HepG2 (cell line): ENCODE results near the gene RERE. TPM values are rescaled to one million over a fixed set of nuclear protein-coding genes. Genes with fewer than 3 reads are reported as not detected.

Source experiments
- ATAC-seq: fragments of 200-7000 bp; cut with Tn5 transposase; 3 replicates; pipeline ENCODE4 v1.9.1; 2020; ENCODE audit warnings: mild to moderate bottlenecking, moderate library complexity
- BruUV-seq: library from RNA; stranded (reverse); fragments of 400-500 nt; replicated peaks from 2 replicates; lab custom pipeline; 2021; lab: Mats Ljungman, UMichigan
- CTCF ChIA-PET: fragments of 300-600 bp; formaldehyde crosslinking; extraction: SDS; loops from one replicate; lab custom pipeline; 2021; ENCODE audit warnings: low total read pairs, inconsistent platforms, low intra/inter-chr PET ratio; lab: Yijun Ruan, JAX
- POLR2A ChIA-PET: fragments of 350-600 bp; sonication (Branson Sonifier 250); formaldehyde crosslinking; loops from one replicate; lab custom pipeline; 2020; ENCODE audit warnings: antibody characterized with exemption, inconsistent platforms; lab: Yijun Ruan, JAX
- DNase-seq: peaks from one replicate; pipeline ENCODE4 v3.0.0-alpha.2; 2015; ENCODE audit warnings: low spot score
- FAIRE-seq: peaks from 3 replicates; lab custom pipeline; 2011; peaks lifted over from hg19 to GRCh38; lab: Jason Lieb, UNC
- H2AFZ ChIP-seq: one replicate; pipeline ENCODE4 v1.6.1; 2011; ENCODE audit warnings: low read length, inconsistent platforms
- H3K27ac ChIP-seq: fragments of 300-600 bp; 3 replicates; pipeline ENCODE4 v1.8.0; 2011; ENCODE audit warnings: mixed run types, mild to moderate bottlenecking, mixed read lengths, low read length, inconsistent platforms; ENCODE audit not compliant: insufficient read depth; ENCODE audit errors: extremely low read length
- H3K27me3 ChIP-seq, 2 experiments: fragments of 200-600 bp in 1 of 2; 2 replicates in 1 of 2; 3 replicates in 1 of 2; pipeline versions ENCODE4 v1.6.0 to v1.8.0; 2011; ENCODE audit warnings: low read length in 2 of 2, mild to moderate bottlenecking in 2 of 2, moderate library complexity in 2 of 2, inconsistent platforms in 1 of 2; ENCODE audit not compliant: insufficient read depth in 2 of 2, control insufficient read depth in 1 of 2
- H3K36me3 ChIP-seq, 2 experiments: fragments of 200-600 bp in 1 of 2; replicated peaks in 1 of 2; 2 replicates in 1 of 2; 3 replicates in 1 of 2; pipeline versions ENCODE4 v1.5.1 to v1.8.0; 2011; ENCODE audit warnings: low read length in 2 of 2, inconsistent platforms in 1 of 2; ENCODE audit not compliant: insufficient read depth in 2 of 2, control insufficient read depth in 1 of 2
- H3K4me1 ChIP-seq: 2 replicates; pipeline ENCODE4 v1.5.1; 2012; ENCODE audit warnings: low read length, inconsistent platforms; ENCODE audit not compliant: insufficient read depth
- H3K4me2 ChIP-seq: 2 replicates; pipeline ENCODE4 v1.6.0; 2011; ENCODE audit warnings: low read depth, low read length, inconsistent platforms
- H3K4me3 ChIP-seq, 3 experiments: fragments of 200-600 bp in 1 of 3; sonication (generic), shearing (Covaris generic) in 1 of 3; replicated peaks in 1 of 3; 2 replicates each; pipeline ENCODE4 v1.5.1; 2011 to 2016; ENCODE audit warnings: low read length in 3 of 3, inconsistent platforms in 2 of 3, low read depth in 2 of 3, mild to moderate bottlenecking in 2 of 3, control low read depth in 1 of 3, mixed read lengths in 1 of 3; ENCODE audit not compliant: insufficient read depth in 1 of 3
- H3K79me2 ChIP-seq: one replicate; pipeline ENCODE4 v1.6.1; 2011; ENCODE audit warnings: low read length, inconsistent platforms; ENCODE audit not compliant: insufficient read depth
- H3K9ac ChIP-seq: 2 replicates; pipeline ENCODE4 v1.6.0; 2011; ENCODE audit warnings: mild to moderate bottlenecking, low read depth, low read length, inconsistent platforms; ENCODE audit not compliant: insufficient read depth
- H3K9me3 ChIP-seq: 2 replicates; pipeline ENCODE4 v1.5.1; 2012; ENCODE audit warnings: mild to moderate bottlenecking, low read length
- H4K20me1 ChIP-seq: 2 replicates; pipeline ENCODE4 v1.6.0; 2011; ENCODE audit warnings: inconsistent platforms, mild to moderate bottlenecking, low read length, moderate library complexity; ENCODE audit not compliant: insufficient read depth
- AGO2 ChIP-seq: fragments of 200-400 bp; formaldehyde crosslinking; optimal IDR thresholded peaks from 2 replicates; pipeline ENCODE3; 2017; ENCODE audit warnings: mild to moderate bottlenecking, low read depth, low read length, moderate library complexity
- CEBPB ChIP-seq: IDR thresholded peaks from 2 replicates; pipeline ENCODE4 v1.6.1; 2011; ENCODE audit warnings: low read depth, low read length, improper control_type of control experiment, borderline replicate concordance
- GATAD2A ChIP-seq: IDR thresholded peaks from 2 replicates; pipeline ENCODE4 v1.6.1; 2016
- HNF4A ChIP-seq: sonication (generic); formaldehyde crosslinking; IDR thresholded peaks from 2 replicates; pipeline ENCODE4 v1.4.0; 2020; ENCODE audit warnings: missing genetic modification reagents
- ISX ChIP-seq: sonication (generic); formaldehyde crosslinking; conservative IDR thresholded peaks from 2 replicates; pipeline ENCODE4 v1.5.0; 2020; ENCODE audit warnings: missing genetic modification reagents
- POLR2AphosphoS5 ChIP-seq: IDR thresholded peaks from 2 replicates; pipeline ENCODE4 v1.6.1; 2012; ENCODE audit warnings: low read depth, low read length
- RARA ChIP-seq: IDR thresholded peaks from 2 replicates; pipeline ENCODE4 v1.6.1; 2016; ENCODE audit warnings: missing genetic modification reagents, missing compliant biosample characterization
- RBM22 ChIP-seq: fragments of 200-400 bp; formaldehyde crosslinking; optimal IDR thresholded peaks from 2 replicates; pipeline ENCODE3; 2017; ENCODE audit warnings: mild to moderate bottlenecking, low read length, moderate library complexity
- RXRB ChIP-seq: IDR thresholded peaks from 2 replicates; pipeline ENCODE4 v1.6.1; 2016; ENCODE audit warnings: borderline replicate concordance, missing genetic modification reagents, missing compliant biosample characterization
- WGBS: methylation state at CpG from one replicate; pipeline ENCODE4 v1.1.6; 2017; ENCODE audit warnings: low lambda C conversion rate; 5-methylcytosine and 5-hydroxymethylcytosine counted together
- in situ Hi-C: cut with HindIII; loops from 2 replicates; pipeline ENCODE4 v1.10.0; 2017; ENCODE audit warnings: low pct_unique_long_range_greater_than_20kb; ENCODE audit not compliant: extremely low pct_ligation_motif_present
- intact Hi-C: fragments of 100-400 bp; cut with micrococcal nuclease; formaldehyde crosslinking; loops from one replicate; pipeline ENCODE4 v1.10.0; 2022; ENCODE audit not compliant: unreplicated experiment
- polyA plus RNA-seq, 8 experiments: library from polyadenylated mRNA; depleted of rRNA in 3 of 8; stranded (reverse) in 7 of 8; unstranded in 1 of 8; fragments of >200 nt; fragmentation: Illumina TruSeq in 4 of 8; extraction: Trizol in 4 of 8; gene quantifications; 2 replicates each; pipeline versions ENCODE4 v1.2.1 to v1.2.3, GENCODE V29; 2011 to 2016; ENCODE audit warnings: low read depth in 4 of 8, missing spikeins in 1 of 8, mixed read lengths in 1 of 8; ENCODE audit not compliant: insufficient read depth in 1 of 8
- total RNA-seq, 5 experiments: library from RNA; depleted of rRNA; stranded (reverse); fragments of >200 nt; fragmentation: Illumina TruSeq; extraction: Trizol; gene quantifications; 2 replicates each; pipeline ENCODE4 v1.2.3, GENCODE V29; 2016; ENCODE audit warnings: low read depth in 1 of 5

RERE gene
- total and polyA plus RNA-seq, 2 of the 13 experiments (the other 11 are each of a cell fraction or from before 2014, with no cell fraction given): 18.3 to 21.9 TPM

- Histone ChIP-seq H3K4me2 (no peak overlapping the region), H3K36me3 (peaks cover 41 to 64% of the 10 kb centered on the region in 2 experiments), H2AFZ (no peak overlapping the region)
- no peak for DNase-seq
- no TSS peak for BruUV-seq
- WGBS: 93% methylated on average over 8 of the region's 8 CpGs
- FAIRE-seq: peak; percentile 67
- TF ChIP-seq ISX (no peak), CEBPB (no peak), RARA (CRISPR knock-in tag) (0 out of 2 replicates have a peak, but pooled peaks have one; percentile 7), RXRB (CRISPR knock-in tag) (0 out of 2 replicates have a peak, but pooled peaks have one; percentile 7), RBM22 (peak; percentile 21), HNF4A (CRISPR knock-in tag) (peak; percentile 47), GATAD2A (CRISPR knock-in tag) (no peak)
- TF ChIP-seq, all 625 proteins: peak for 4
- ChIA-PET CTCF (no interaction called here), POLR2A (no interaction called here)
- Histone ChIP-seq H3K4me3 (no peak overlapping the region), H3K9me3 (no peaks in the 10 kb centered on the region), H3K27me3 (no peaks in the 10 kb centered on the region), H3K9ac (no peak overlapping the region), H4K20me1 (peaks cover 50% of the 10 kb centered on the region), H3K27ac (no peak overlapping the region), H3K4me1 (peaks cover 58% of the 10 kb centered on the region), H3K79me2 (peaks cover 30% of the 10 kb centered on the region)
- in situ Hi-C loops (no loop called here), intact Hi-C loops (no loop called here)
- ATAC-seq: no peak
These were observed 449.8 kb downstream of the RERE start for GRCh38 chr1:8367571-8368194.

DNA sequence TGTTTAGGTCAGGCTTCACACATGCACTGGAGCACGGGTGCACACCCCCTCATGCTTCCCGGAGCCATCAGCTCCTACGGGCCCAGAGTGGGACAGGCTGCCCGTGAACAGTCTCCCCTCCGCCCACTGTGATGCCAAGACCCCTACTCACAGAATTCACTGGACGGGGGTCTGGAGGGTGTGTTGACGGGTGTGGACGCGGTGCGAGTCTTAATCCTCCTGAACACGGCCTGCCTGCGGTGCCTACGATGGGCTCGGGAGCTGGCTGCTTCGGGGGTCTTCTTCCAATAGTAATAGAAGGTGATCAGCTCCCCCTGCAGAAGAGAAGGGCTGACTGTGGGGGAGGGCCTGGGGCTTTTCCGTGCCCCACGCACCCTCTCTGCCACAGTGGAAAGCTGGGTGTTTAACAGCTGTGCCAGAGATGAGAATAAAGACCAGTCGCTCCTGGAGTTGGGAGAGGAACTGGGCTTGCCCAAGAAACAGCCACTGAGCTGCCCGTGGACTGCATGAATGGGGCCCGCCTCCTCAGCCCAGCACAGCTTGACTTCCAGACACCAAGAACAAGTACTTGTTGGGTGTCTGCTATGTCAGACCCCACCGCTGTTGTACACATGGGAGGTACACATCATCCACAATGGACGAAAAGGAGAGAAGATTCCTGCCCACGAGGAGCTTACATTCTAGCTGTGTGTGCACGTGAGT, 451.6 kb downstream of the RERE start:
- ChIA-PET POLR2A (no interaction called here), CTCF (no interaction called here)
- Histone ChIP-seq H3K27ac (no peak overlapping the region), H3K79me2 (peaks cover 24% of the 10 kb centered on the region), H3K27me3 (no peaks in the 10 kb centered on the region), H2AFZ (no peak overlapping the region), H4K20me1 (peaks cover 40% of the 10 kb centered on the region), H3K4me1 (peaks cover 49% of the 10 kb centered on the region), H3K9me3 (no peaks in the 10 kb centered on the region), H3K4me3 (no peak overlapping the region), H3K36me3 (peaks cover 47 to 67% of the 10 kb centered on the region in 2 experiments), H3K9ac (no peak overlapping the region), H3K4me2 (no peak overlapping the region)
- 96% methylated on average over 23 of the region's 24 CpGs for WGBS
- ATAC-seq: no peak
- in situ Hi-C loops: no loop called here
- FAIRE-seq: no peak
- intact Hi-C loops: no loop called here
- no TSS peak for BruUV-seq
- peak; percentile 38 for TF ChIP-seq AGO2
- no peak for TF ChIP-seq POLR2AphosphoS5
- no peak for DNase-seq
